Thoracic aorta (tissue), 2 donors: ENCODE measurements around the gene CHST8. TPM values are rescaled to one million over a fixed set of nuclear protein-coding genes. Genes with fewer than 3 reads are reported as not detected.

ENCODE experiments used
- ATAC-seq: fragments of 150-250 bp; one replicate; pipeline ENCODE4 v1.8.0; 2017; ENCODE audit warnings: low read depth; ENCODE audit not compliant: insufficient number of reproducible peaks, low FRiP score
- DNase-seq: peaks from one replicate; pipeline ENCODE4 v3.0.0-alpha.2; 2020; ENCODE audit warnings: low spot score
- H3K27ac ChIP-seq, 2 donors: fragments of 200-600 bp; sonication (generic); 1 replicate in 1 of 2; 2 replicates in 1 of 2; pipeline ENCODE4 v1.5.1; 2016; ENCODE audit warnings: mild to moderate bottlenecking in 2 of 2, moderate library complexity in 2 of 2
- H3K27me3 ChIP-seq: fragments of 200-600 bp; sonication (generic); replicated peaks from 2 replicates; pipeline ENCODE4 v1.6.0; 2016; ENCODE audit warnings: mild to moderate bottlenecking; ENCODE audit not compliant: insufficient read depth
- H3K36me3 ChIP-seq: fragments of 200-600 bp; sonication (generic); one replicate; pipeline ENCODE4 v1.5.1; 2016
- H3K4me1 ChIP-seq, 2 donors: fragments of 200-600 bp; sonication (generic); 1 replicate in 1 of 2; 2 replicates in 1 of 2; pipeline versions ENCODE4 v1.5.1 to v1.6.0; 2016; ENCODE audit warnings: low read depth in 2 of 2, mild to moderate bottlenecking in 1 of 2; ENCODE audit not compliant: control insufficient read depth in 1 of 2
- H3K4me3 ChIP-seq: fragments of 200-600 bp; sonication (generic); 2 replicates; pipeline ENCODE4 v1.5.1; 2016; ENCODE audit warnings: mild to moderate bottlenecking
- H3K9me3 ChIP-seq: fragments of 200-600 bp; sonication (generic); 2 replicates; pipeline ENCODE4 v1.5.1; 2016
- CTCF ChIP-seq: fragments of 200-600 bp; sonication (generic); IDR thresholded peaks from one replicate; pipeline ENCODE4 v1.5.1; 2019; ENCODE audit warnings: antibody characterized with exemption
- total RNA-seq, 2 donors: library from RNA; depleted of rRNA; stranded (reverse); fragments of >200 nt; gene quantifications; one replicate each; pipeline versions ENCODE4 v1.1.0 to v1.2.3, GENCODE V29; 2016

The CHST8 gene
- total RNA-seq, 2 donors from 2014 or later: 0.28 TPM; not detected in 1

- Histone ChIP-seq H3K27ac (no peak overlapping the region), H3K36me3 (no peaks in the 10 kb centered on the region), H3K9me3 (no peaks in the 10 kb centered on the region), H3K4me1 (no peaks in the 10 kb centered on the region), H3K4me3 (no peak overlapping the region), H3K27me3 (no peaks in the 10 kb centered on the region)
- TF ChIP-seq CTCF: no peak
- DNase-seq: no peak
- no peak for ATAC-seq
Observed at GRCh38 chr19:33641956-33642498, 20.3 kb downstream of the CHST8 start.

GRCh38 chr19:33644284-33644836 is 22.6 kb downstream of the CHST8 start:
- no peak for DNase-seq
- Histone ChIP-seq H3K9me3 (no peaks in the 10 kb centered on the region), H3K36me3 (no peaks in the 10 kb centered on the region), H3K4me1 (no peaks in the 10 kb centered on the region), H3K4me3 (no peak overlapping the region), H3K27me3 (no peaks in the 10 kb centered on the region), H3K27ac (no peak overlapping the region)
- no peak for ATAC-seq
- no peak for TF ChIP-seq CTCF

GRCh38 chr19:33646306-33646705 is 24.6 kb downstream of the CHST8 start:
- ATAC-seq (no peak), DNase-seq (no peak)
- H3K4me3 ChIP-seq: no peak overlapping the region
- no peak for TF ChIP-seq CTCF
- H3K4me1 ChIP-seq: no peaks in the 10 kb centered on the region
- H3K27me3 ChIP-seq: no peaks in the 10 kb centered on the region
- H3K36me3 ChIP-seq: no peaks in the 10 kb centered on the region
- no peaks in the 10 kb centered on the region for H3K9me3 ChIP-seq
- H3K27ac ChIP-seq: no peak overlapping the region

GRCh38 chr19:33647146-33647545 is 25.4 kb downstream of the CHST8 start:
- no peak for DNase-seq
- H3K4me1 ChIP-seq: no peaks in the 10 kb centered on the region
- H3K27me3 ChIP-seq: no peaks in the 10 kb centered on the region
- H3K36me3 ChIP-seq: no peaks in the 10 kb centered on the region
- H3K4me3 ChIP-seq: no peak overlapping the region
- H3K27ac ChIP-seq: no peak overlapping the region
- no peaks in the 10 kb centered on the region for H3K9me3 ChIP-seq
- no peak for ATAC-seq
- TF ChIP-seq CTCF: no peak

- ATAC-seq: no peak
- H3K9me3 ChIP-seq: no peaks in the 10 kb centered on the region
- DNase-seq: no peak
- H3K27me3 ChIP-seq: no peaks in the 10 kb centered on the region
- H3K27ac ChIP-seq: no peak overlapping the region
- no peak overlapping the region for H3K4me3 ChIP-seq
- no peaks in the 10 kb centered on the region for H3K4me1 ChIP-seq
- H3K36me3 ChIP-seq: no peaks in the 10 kb centered on the region
- TF ChIP-seq CTCF: no peak
Observed at GRCh38 chr19:33649627-33650305, 28.0 kb downstream of the CHST8 start.
